Neural cell (in vitro differentiated cells): ENCODE results near the gene IQCN. TPM values are rescaled to one million over a fixed set of nuclear protein-coding genes. Genes with fewer than 3 reads are reported as not detected.
A peak's percentile ranks its signal among the peaks of the same experiment; 100 is the strongest.

Experiments
- H2AFZ ChIP-seq: fragments of 200-600, 300-800 bp; sonication (generic), shearing (Covaris generic); 2 replicates; pipeline ENCODE4 v1.6.0; 2014; ENCODE audit warnings: low read depth, mild to moderate bottlenecking, antibody characterized with exemption, low read length, moderate library complexity
- H3F3A ChIP-seq: fragments of 200-600 bp; shearing (Covaris generic); 2 replicates; pipeline ENCODE4 v1.6.1; 2016; ENCODE audit warnings: mild to moderate bottlenecking, moderate library complexity, mixed read lengths, antibody characterized with exemption, low read length; ENCODE audit not compliant: insufficient read depth, poor library complexity, severe bottlenecking
- H3K27ac ChIP-seq: fragments of 200-600, 300-800 bp; sonication (generic), shearing (Covaris generic); 2 replicates; pipeline ENCODE4 v1.5.1; 2014; ENCODE audit warnings: mild to moderate bottlenecking, low read length, moderate library complexity
- H3K27me3 ChIP-seq: fragments of 300-800, 200-600 bp; sonication (generic), shearing (Covaris generic); 2 replicates; pipeline ENCODE4 v1.6.0; 2014; ENCODE audit warnings: mild to moderate bottlenecking, low read depth, low read length, moderate library complexity; ENCODE audit not compliant: insufficient read depth
- H3K36me3 ChIP-seq: fragments of 300-800, 200-600 bp; sonication (generic), shearing (Covaris generic); 2 replicates; pipeline ENCODE4 v1.5.1; 2014; ENCODE audit warnings: mild to moderate bottlenecking, antibody characterized with exemption, low read length, moderate library complexity; ENCODE audit not compliant: insufficient read depth
- H3K4me2 ChIP-seq: fragments of 300-800, 200-600 bp; sonication (generic), shearing (Covaris generic); 2 replicates; pipeline ENCODE4 v1.6.0; 2014; ENCODE audit warnings: mild to moderate bottlenecking, low read length
- H3K4me3 ChIP-seq: fragments of 300-800, 200-600 bp; sonication (generic), shearing (Covaris generic); 2 replicates; pipeline ENCODE4 v1.5.1; 2014; ENCODE audit warnings: mild to moderate bottlenecking, low read length, moderate library complexity
- H3K79me2 ChIP-seq: fragments of 200-600 bp; shearing (Covaris generic); replicated peaks from 2 replicates; pipeline ENCODE4 v1.6.0; 2014; ENCODE audit warnings: mild to moderate bottlenecking, low read length, moderate library complexity; ENCODE audit not compliant: insufficient read depth
- H3K9ac ChIP-seq: fragments of 300-800, 200-600 bp; sonication (generic), shearing (Covaris generic); 2 replicates; pipeline ENCODE4 v1.6.1; 2016; ENCODE audit warnings: mild to moderate bottlenecking, low read length, mixed read lengths
- H3K9me2 ChIP-seq: fragments of 200-600 bp; shearing (Covaris generic); 2 replicates; pipeline ENCODE4 v1.6.1; 2016; ENCODE audit warnings: mild to moderate bottlenecking, low read length, mixed read lengths; ENCODE audit not compliant: insufficient read depth
- H3K9me3 ChIP-seq: fragments of 200-600, 300-800 bp; sonication (generic), shearing (Covaris generic); 2 replicates; pipeline ENCODE4 v1.6.1; 2016; ENCODE audit warnings: mild to moderate bottlenecking, mixed run types, low read length, moderate library complexity, mixed read lengths
- H4K20me1 ChIP-seq: fragments of 200-600 bp; shearing (Covaris generic); 2 replicates; pipeline ENCODE4 v1.6.1; 2016; ENCODE audit warnings: mild to moderate bottlenecking, mixed run types; ENCODE audit not compliant: insufficient read depth
- EP300 ChIP-seq: fragments of 450-650 bp; conservative IDR thresholded peaks from 2 replicates; pipeline ENCODE4 v1.6.1; 2014; ENCODE audit warnings: antibody characterized with exemption, mild to moderate bottlenecking, moderate library complexity; ENCODE audit not compliant: poor library complexity, severe bottlenecking
- EZH2 ChIP-seq: fragments of 200-600, 300-800 bp; shearing (Covaris generic), sonication (generic); IDR thresholded peaks from 2 replicates; pipeline ENCODE4 v1.6.1; 2014; ENCODE audit warnings: antibody characterized with exemption, low read length, borderline replicate concordance, mild to moderate bottlenecking; ENCODE audit not compliant: insufficient read depth, poor library complexity, severe bottlenecking
- MXI1 ChIP-seq: fragments of 450-650 bp; conservative IDR thresholded peaks from 2 replicates; pipeline ENCODE4 v1.6.1; 2014; ENCODE audit warnings: antibody characterized with exemption, mild to moderate bottlenecking; ENCODE audit not compliant: poor library complexity, severe bottlenecking
- POLR2AphosphoS5 ChIP-seq: IDR thresholded peaks from 2 replicates; pipeline ENCODE4 v1.6.1; 2012
- RAD21 ChIP-seq: fragments of 450-650 bp; conservative IDR thresholded peaks from 2 replicates; pipeline ENCODE4 v1.6.1; 2014; ENCODE audit warnings: antibody characterized with exemption, mild to moderate bottlenecking, moderate library complexity
- SMC3 ChIP-seq: fragments of 450-650 bp; conservative IDR thresholded peaks from 2 replicates; pipeline ENCODE4 v1.6.1; 2014; ENCODE audit warnings: antibody characterized with exemption, mild to moderate bottlenecking, moderate library complexity; ENCODE audit not compliant: poor library complexity
- TAF1 ChIP-seq: IDR thresholded peaks from 2 replicates; pipeline ENCODE4 v1.6.1; 2012; ENCODE audit warnings: low read depth
- polyA plus RNA-seq: library from polyadenylated mRNA; depleted of rRNA; stranded (reverse); fragments of >200 nt; gene quantifications from 2 replicates; pipeline ENCODE4 v1.2.3, GENCODE V29; 2014
- TF ChIP-seq, protein P1 (sequence below): IDR thresholded peaks from 2 replicates; pipeline ENCODE4 v1.6.1; 2012; ENCODE audit warnings: borderline replicate concordance
- TF ChIP-seq, protein P2 (sequence below): fragments of 450-650 bp; IDR thresholded peaks from 2 replicates; pipeline ENCODE4 v1.5.1; 2014; ENCODE audit warnings: antibody characterized with exemption, mild to moderate bottlenecking, moderate library complexity; ENCODE audit not compliant: poor library complexity, severe bottlenecking

Gene IQCN
- polyA plus RNA-seq, 1 donor from 2014 or later: 2.5 TPM

DNA sequence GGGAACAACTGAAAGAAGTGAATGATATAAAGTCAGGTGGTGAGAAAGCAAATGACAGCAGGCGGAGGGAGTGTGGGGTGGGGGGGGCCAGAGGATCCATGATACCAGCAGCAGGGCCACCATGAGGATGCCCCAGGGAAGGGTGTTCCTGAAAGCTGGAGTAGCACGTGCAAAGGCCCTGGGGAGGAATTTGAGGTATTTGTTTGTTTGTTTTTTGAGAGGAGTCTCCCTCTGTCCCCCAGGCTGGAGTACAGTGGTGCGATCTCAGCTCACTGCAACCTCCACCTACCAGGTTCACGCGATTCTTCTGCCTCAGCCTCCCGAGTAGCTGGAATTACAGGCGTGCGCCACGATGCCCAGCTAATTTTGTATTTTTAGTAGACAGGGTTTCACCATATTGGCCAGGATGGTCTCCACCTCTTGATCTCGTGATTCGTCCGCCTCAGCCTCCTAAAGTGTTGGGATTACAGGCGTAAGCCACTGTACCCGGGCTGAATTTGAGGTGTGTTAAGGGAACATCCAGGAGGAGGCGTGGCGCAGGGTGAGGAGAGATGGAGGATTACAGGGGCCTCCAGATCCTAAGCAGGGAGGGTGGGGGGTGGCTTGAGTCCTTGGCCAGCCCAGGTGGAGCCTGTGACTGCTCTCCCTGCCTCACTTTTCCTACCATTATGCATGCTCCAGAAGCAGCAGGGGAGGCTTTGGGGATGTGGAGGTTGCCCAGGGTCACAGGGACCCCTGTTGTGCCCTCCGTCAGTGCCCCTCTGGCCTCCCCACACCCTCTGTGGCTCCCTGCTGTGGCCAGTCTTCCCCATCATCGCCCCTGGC is 19.6 kb upstream of the IQCN start:
- no peaks in the 10 kb centered on the region for H4K20me1 ChIP-seq
- no peak overlapping the region for H2AFZ ChIP-seq
- TF ChIP-seq TAF1 (no peak), EP300 (no peak), RAD21 (no peak), SMC3 (no peak), MXI1 (no peak), EZH2 (no peak), POLR2AphosphoS5 (no peak)
- TF ChIP-seq, protein P1, sequence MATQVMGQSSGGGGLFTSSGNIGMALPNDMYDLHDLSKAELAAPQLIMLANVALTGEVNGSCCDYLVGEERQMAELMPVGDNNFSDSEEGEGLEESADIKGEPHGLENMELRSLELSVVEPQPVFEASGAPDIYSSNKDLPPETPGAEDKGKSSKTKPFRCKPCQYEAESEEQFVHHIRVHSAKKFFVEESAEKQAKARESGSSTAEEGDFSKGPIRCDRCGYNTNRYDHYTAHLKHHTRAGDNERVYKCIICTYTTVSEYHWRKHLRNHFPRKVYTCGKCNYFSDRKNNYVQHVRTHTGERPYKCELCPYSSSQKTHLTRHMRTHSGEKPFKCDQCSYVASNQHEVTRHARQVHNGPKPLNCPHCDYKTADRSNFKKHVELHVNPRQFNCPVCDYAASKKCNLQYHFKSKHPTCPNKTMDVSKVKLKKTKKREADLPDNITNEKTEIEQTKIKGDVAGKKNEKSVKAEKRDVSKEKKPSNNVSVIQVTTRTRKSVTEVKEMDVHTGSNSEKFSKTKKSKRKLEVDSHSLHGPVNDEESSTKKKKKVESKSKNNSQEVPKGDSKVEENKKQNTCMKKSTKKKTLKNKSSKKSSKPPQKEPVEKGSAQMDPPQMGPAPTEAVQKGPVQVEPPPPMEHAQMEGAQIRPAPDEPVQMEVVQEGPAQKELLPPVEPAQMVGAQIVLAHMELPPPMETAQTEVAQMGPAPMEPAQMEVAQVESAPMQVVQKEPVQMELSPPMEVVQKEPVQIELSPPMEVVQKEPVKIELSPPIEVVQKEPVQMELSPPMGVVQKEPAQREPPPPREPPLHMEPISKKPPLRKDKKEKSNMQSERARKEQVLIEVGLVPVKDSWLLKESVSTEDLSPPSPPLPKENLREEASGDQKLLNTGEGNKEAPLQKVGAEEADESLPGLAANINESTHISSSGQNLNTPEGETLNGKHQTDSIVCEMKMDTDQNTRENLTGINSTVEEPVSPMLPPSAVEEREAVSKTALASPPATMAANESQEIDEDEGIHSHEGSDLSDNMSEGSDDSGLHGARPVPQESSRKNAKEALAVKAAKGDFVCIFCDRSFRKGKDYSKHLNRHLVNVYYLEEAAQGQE: no peak
- TF ChIP-seq, protein P2, sequence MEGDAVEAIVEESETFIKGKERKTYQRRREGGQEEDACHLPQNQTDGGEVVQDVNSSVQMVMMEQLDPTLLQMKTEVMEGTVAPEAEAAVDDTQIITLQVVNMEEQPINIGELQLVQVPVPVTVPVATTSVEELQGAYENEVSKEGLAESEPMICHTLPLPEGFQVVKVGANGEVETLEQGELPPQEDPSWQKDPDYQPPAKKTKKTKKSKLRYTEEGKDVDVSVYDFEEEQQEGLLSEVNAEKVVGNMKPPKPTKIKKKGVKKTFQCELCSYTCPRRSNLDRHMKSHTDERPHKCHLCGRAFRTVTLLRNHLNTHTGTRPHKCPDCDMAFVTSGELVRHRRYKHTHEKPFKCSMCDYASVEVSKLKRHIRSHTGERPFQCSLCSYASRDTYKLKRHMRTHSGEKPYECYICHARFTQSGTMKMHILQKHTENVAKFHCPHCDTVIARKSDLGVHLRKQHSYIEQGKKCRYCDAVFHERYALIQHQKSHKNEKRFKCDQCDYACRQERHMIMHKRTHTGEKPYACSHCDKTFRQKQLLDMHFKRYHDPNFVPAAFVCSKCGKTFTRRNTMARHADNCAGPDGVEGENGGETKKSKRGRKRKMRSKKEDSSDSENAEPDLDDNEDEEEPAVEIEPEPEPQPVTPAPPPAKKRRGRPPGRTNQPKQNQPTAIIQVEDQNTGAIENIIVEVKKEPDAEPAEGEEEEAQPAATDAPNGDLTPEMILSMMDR: no peak
- H3K4me2 ChIP-seq: no peak overlapping the region
- no peaks in the 10 kb centered on the region for H3F3A ChIP-seq
- no peaks in the 10 kb centered on the region for H3K79me2 ChIP-seq
- peak overlapping the region; percentile 27 for H3K4me3 ChIP-seq
- no peaks in the 10 kb centered on the region for H3K9me3 ChIP-seq
- H3K9me2 ChIP-seq: no peaks in the 10 kb centered on the region
- no peaks in the 10 kb centered on the region for H3K36me3 ChIP-seq
- H3K27me3 ChIP-seq: no peaks in the 10 kb centered on the region
- H3K9ac ChIP-seq: peak overlapping the region; percentile 47
- H3K27ac ChIP-seq: peak overlapping the region; percentile 54

DNA sequence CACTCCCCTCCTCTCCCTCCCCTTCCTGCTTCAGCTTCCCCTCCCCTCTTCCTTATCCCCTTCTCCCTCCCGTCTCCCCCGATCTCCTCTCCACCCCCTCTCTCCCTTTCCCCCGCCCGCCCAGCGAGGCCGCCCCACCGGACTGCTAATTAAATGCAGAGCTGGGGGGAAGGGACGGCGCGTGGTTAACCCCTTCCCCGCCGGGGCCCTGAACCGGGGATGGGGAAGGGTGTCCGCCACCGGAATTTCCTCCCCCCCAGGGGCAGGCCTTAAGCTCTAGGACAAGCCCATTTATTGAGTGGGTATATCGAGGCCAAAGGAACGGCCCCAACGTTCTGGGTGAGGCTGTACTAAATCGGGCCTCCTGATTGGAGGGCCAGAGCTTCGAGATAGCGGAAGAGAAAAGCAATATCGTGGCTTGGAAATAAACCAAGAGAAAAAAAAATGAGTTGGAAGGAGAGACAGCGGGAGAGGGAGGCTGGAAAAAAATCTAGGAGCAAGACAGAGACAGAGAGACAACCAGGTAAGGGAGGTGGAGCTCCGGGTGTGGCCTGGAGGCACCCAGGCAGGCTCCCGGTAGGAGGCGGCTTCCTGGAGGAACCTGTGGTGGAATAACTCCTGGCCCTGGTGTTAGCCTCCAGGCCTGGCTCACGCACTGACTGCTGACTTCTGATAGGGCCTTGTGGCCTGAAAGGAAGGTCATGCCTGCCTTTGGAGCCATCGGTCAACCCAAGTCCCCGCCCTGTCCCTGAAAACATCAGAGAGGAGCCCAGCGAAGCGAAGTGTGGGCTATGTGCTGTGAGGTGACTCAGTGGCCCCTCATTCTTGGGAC is 18.8 kb upstream of the IQCN start:
- Histone ChIP-seq H3K4me3 (peak overlapping the region; percentile 63), H3K36me3 (no peaks in the 10 kb centered on the region), H3K9ac (peak overlapping the region; percentile 68), H3K4me2 (no peak overlapping the region), H3K79me2 (no peaks in the 10 kb centered on the region), H4K20me1 (no peaks in the 10 kb centered on the region), H2AFZ (no peak overlapping the region), H3K27ac (peak overlapping the region; percentile 54), H3K9me3 (no peaks in the 10 kb centered on the region), H3K27me3 (no peaks in the 10 kb centered on the region), H3F3A (no peaks in the 10 kb centered on the region), H3K9me2 (no peaks in the 10 kb centered on the region)
- TF ChIP-seq, protein P2: no peak
- TF ChIP-seq EZH2: no peak
- no peak for TF ChIP-seq EP300
- TF ChIP-seq TAF1: no peak
- no peak for TF ChIP-seq POLR2AphosphoS5
- no peak for TF ChIP-seq RAD21
- TF ChIP-seq, protein P1: no peak
- TF ChIP-seq MXI1: no peak
- no peak for TF ChIP-seq SMC3
